ACHN (cell line): ENCODE measurements around the gene ANKS1B.
"Not testable (repeated sequence)": the region's sequence is repeated elsewhere in the genome, so short reads cannot be mapped to it uniquely, and the experiment has no call there.

ENCODE experiments used
- DNase-seq: peaks from one replicate; pipeline ENCODE4 v3.0.0-alpha.2; 2015
- in situ Hi-C: cut with HindIII; loops from 2 replicates; pipeline ENCODE4 v1.10.0; 2017; ENCODE audit warnings: low sequenced_read_pairs, low pct_ligation_motif_present, low pct_unique_long_range_greater_than_20kb

The ANKS1B gene

DNA sequence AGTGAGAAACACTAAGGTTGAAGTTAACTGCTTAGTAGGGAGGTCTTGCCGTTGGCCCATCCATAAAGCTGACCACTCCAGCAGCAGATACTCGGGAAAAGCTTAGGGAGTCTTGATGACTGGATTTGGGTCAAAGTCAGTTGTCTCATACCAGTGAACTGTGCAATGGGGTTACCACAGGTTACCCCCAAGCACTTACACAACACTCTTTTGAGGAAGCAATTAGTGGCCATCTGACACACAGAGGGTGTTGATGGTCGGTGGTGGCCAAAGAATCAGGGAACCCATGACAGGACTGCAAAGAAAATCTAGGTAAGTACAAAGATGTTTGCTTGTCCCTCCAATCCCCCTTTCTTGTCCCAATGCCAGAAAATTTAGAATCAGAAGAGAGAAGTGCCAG is 929.4 kb downstream of the ANKS1B start:
- no peak for DNase-seq

DNA sequence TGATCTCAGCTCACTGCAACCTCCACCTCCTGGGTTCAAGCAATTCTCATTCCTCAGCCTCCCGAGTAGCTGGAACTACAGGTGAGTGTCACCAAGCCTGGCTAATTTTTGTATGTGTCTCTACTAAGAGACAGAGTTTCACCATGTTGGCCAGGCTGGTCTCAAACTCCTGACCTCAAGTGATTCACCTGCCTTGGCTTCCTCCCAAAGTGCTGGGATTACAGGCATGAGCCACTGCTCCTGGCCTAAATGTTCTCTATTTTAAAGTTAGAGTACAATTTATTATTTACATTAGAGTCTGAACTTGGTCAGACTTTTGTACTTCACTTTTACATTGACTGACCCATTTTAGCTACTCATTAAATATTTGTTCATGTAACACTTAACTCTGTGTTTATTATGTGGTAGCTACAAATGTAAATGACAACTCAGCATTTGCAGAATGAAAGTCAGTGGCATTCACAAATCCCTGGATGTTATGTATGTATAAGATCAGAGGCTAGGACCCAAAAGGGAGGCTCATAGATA is 930.1 kb downstream of the ANKS1B start:
- in situ Hi-C loops: loop anchor here (25.0 kb wide), 1 partner anchor 708 kb away; no protein-coding TSS in a partner anchor
- no peak for DNase-seq

More for the DNA sequence above, 929.4 kb downstream of the ANKS1B start:
- in situ Hi-C loops: loop anchor here (25.0 kb wide), 1 partner anchor 707 kb away; no protein-coding TSS in a partner anchor

DNA sequence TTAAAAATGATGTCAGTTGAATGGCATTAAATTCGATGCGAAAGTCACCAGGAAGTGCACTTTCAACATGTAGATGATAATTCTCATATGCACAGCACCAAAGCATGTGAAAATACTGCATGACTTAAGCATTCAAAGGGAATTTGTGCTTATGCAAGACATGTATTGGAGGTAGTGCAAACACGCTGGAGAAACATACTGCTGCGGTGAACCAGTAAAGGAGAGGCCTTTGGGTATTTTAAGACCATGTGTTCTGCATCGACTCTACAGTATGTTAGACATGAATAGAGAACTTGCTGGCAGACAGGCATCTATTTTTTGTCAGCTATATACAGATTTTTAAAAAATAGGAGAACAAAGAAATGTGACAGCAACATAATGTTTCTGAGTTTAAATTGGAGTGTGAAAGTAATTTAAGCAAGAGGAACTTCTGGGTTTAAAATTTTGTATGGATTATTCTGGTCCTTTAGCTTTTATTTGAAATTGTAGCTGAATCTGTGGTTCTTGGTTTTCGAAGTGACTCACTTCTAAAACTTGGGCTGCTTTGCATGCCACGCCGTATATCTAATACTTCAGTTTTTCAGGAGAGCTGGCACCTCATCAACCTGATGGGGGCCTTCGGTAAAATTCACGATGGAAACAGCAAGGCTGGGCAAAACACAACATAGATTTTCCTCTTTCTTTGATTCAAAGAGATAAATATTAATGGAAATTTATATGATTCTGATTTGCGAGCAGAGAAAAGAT is 930.9 kb downstream of the ANKS1B start:
- in situ Hi-C loops: loop anchor here (25.0 kb wide), 1 partner anchor 709 kb away; no protein-coding TSS in a partner anchor
- no peak for DNase-seq

DNA sequence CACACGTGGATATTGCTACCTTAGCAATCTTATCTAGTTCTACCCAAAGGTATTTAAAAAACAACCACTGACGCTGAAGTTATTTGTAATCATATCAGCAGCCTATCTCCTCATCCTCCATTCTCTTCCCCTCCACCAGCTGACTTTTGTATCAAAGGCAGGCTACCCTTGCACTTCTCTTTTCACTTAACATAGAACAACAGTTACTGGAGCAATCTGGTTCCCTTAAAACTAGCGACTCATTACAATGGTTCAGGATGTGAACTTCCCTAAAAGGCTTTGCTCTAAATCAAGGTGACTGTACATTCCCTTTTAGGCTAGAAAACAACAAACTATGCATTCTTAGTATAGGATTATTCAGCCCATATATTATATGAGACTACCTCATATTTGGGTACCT is 935.0 kb downstream of the ANKS1B start:
- in situ Hi-C loops: loop anchor here (25.0 kb wide), 1 partner anchor 713 kb away; no protein-coding TSS in a partner anchor
- no peak for DNase-seq

DNA sequence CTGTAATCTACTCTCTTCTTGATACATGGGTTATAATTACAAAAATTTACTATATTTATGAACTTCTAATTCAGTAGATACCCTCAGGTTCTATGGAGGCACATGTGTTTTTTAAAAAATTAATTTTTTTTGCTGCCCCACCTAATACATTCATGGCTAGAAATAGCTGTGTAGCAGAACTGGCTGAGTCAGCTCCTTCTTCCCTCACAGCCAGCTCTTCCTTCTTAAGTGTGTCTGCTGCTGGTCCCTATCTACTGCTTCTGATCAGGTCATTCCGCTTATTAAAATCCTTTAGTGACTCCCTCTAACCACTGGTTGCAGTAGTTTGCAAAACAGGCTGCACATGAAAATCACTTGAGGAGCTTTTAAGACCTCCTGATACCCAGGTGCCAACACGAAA is 939.6 kb downstream of the ANKS1B start:
- no peak for DNase-seq
- in situ Hi-C loops: no loop called here

DNA sequence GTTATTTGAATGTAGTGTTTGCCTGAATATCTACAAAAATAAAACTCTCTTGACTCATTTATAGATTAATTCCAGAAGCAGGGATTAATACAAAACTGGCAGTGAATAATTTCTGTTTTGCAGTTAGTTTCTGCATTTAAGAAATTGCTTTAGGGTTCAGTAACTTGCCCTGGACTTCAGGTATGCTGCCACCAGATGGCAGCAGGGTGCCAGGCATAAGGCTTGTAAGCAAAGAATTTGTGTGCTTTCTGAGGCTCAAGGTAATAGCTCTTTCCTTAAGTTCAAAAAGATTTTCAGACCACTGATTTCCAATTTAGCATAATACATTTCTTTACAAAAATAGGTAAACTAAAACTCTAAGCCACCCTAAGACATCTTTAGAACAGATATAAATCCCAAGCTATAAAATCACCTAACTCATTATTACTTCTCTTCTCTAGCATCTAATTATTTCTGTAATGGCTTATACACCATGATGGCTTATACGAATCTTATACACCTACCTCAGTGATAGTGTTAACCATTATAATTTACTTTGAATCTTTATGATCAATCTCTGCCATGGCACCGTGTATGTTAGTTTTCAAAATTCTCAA is 941.3 kb downstream of the ANKS1B start:
- in situ Hi-C loops: no loop called here
- peak; percentile 77 for DNase-seq

DNA sequence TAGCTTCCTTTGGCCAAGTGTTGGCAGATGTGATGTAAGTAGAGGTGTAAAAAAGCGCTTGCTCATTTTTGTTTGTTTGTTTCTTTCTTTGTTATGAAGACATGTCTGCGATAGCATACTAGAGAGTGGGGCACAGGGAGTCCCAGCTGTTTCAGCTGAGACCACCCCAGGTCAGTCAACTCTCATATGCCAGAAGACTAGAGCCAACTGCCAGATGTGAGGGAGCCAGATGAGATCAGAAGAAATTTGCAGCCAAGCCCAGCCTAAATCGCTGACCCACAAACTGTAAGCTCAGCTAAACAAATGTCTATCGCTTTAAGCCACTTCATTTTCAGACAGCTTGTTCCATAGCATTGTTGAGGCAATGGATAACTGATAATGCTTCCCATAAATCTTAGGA is 942.5 kb downstream of the ANKS1B start:
- DNase-seq: no peak
- in situ Hi-C loops: no loop called here

DNA sequence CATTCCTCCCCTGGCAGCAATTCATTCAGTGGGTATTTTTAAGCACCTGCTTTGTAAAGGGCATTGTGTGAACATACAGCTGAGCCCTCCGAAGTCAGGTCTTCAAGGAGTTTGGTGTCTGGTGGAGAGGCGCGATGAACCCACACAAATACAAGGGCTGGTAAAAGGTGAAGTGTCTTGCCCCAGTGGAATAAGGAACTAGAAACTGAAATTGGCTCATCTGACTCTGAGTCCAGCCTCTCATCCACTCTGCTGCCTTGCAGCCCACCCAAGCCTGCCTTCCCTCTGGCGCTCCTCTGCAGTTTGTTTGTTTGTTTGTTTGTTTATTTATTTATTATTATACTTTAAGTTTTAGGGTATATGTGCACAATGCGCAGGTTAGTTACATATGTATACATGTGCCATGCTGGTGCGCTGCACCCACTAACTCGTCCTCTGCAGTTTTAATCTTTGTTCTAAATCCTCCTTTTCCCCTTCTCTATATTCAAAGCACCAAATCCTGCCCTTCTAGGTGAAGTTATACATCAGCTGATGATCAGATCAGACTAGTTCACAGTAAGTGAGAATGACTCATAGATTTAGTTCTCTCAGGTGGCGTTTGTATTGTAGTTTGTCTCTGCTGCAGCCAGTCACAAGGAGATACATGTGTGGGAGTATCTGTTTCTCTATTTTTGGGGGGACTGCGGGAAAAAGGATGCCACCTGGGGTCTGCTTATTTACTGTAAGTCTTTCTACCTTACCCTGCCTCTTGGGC is 945.2 kb downstream of the ANKS1B start:
- no peak for DNase-seq
- in situ Hi-C loops: no loop called here

DNA sequence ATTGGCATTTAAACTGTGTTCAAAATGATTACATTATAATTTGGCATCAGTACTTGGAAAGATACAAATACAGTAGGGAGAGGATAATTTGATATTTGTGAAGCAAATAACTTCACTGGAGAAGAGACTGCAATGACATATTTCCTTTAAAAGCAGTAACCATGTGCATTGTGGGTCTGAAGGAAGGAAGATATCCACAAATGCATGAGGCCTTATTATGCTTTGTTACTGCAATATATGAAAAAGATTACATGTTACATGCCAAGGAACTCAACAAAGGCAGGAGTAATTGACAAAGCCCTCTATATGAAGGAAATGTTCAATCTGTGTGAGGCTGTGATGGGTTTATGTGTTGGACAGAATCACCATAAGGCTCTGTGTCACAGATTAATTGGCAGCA is 948.2 kb downstream of the ANKS1B start:
- in situ Hi-C loops: no loop called here
- no peak for DNase-seq

DNA sequence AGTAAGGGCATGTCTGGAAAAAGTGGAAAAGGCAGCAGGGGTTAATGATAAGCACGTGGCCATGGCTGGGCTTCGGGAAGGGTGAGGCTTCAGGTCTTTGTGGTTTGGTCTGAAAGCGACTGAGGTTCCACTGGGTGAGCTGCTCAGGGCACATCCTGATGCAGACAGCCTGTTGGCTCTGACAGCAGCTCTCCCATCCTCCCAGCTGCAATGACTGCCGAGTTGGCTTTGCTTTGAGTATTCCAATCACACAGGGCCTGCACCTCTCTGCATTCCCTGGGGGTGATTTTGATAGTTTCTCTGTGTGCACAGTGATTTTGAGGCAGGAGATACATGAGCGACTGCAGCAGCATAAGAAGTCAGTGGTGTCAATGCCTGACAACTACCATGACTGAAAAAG is 948.9 kb downstream of the ANKS1B start:
- in situ Hi-C loops: no loop called here
- no peak for DNase-seq

DNA sequence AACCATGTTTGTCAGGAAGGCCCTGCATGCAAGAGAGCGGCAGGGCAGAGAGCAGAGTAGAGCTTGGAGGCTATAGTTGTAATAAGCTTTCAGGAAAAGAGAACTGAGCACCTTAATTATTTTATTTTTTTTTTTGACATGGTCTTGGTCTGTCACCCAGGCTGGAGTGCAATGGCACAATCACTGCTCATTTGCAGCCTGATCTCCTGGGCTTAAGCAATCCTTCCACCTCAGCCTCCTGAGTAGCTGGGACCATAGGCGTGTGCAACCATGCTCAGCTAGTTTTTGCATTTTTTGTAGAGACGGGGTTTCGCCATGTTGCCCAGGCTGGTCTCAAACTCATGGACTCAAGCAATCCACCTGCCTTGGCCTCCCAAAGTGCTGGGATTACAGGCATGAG is 950.5 kb downstream of the ANKS1B start:
- DNase-seq, in situ Hi-C loops: not testable (repeated sequence)

DNA sequence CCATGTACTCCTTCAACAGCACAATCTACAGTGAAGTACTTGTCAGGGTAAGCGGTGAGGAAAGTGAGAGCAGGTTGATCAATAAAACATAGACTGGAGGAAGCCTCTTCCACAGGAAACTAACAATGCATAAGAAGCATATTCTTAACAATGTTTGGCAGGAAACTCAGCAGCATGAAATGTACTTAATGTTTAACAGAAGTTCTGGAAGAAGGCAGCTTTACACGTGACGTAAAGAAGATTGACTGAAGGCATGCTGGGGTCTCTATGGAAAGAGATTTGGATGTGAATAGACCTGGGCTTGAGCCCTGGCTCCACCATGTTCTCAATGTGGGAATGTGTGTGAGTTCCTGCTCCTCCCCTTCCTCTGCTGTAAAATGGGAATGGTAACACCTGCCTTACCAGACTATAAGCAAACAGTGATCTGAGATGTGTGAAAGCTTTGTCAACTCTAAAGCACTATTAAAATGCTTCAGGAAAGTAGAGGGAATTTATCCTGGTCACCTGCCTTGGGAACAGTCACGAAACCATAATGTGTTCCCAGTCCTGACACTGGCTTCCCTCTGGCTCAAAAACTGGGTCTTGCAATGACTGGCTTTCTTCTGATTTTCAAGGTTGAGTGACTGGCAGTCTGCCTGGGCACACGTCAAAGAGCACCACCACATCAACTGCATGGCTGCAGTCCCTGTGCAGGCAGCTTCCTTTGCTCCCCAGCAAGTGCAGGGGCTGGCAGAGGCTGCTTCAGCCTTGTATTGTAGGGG is 955.0 kb downstream of the ANKS1B start:
- in situ Hi-C loops: no loop called here
- DNase-seq: no peak

DNA sequence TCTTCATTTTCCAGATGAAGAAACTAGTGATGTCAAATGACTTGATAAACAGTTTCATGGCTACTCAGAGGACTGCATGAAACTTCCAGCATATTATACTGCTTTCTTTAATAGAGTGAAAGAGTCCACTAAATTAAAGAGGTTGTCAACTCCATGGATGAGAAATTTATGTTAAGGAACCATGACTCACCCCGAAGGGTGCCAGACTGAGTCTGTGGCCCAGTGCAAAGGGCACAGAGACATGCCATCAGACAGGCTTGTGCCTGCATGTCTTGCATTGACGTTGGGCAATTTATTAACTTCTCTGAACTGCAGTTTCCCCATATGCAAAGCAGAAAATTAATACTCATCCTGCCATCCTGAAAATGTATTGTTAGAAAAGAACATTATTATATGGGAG is 957.3 kb downstream of the ANKS1B start:
- DNase-seq: no peak
- in situ Hi-C loops: no loop called here

DNA sequence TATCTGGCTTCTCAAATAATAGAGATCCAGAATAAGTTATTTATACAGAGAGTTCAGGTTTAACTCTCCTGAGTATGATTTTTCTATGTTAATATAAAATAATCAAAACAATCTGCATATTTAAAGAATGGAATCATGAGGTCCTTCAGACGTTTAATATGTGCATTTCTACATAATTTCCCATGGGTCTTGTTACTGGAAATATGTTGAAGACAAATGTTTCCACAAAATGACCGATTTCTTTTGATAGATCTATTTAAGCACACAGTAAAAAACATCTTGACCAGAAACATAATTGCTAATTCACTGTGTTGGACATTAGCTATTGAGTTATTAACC is 957.7 kb downstream of the ANKS1B start:
- in situ Hi-C loops: no loop called here
- DNase-seq: no peak

DNA sequence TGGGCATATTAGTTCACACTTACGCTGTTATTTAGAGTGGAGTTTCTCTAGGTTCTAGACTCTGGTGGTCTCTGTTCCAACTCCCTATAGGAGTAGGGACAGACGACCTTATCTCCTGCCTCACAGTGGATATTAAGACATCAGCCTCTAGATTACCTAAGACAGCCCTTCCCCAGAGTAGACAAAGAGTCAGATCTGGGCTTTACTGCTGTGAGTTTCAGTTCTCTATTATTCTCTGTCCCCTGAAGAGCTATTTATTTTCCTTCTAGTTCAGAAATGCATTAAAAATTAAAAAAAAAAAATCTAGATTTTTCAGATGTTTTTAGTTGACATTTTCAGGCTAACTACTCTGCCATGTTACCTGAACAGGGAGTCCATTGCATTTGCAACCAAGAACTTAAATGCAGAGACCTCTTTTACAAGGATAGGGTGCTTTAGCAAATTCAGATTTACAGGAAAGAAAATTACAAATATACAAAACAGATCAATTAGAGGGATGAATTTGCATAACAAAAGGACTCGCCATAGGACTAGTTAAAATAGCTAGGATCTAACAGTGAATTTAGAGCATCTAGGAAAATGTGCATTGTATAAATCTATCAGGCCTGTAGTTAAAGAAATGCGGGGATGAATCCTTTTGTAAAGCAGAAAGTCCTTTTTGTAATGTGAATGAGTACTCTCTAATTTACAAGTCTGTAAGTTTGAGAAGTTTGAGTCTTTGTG is 958.2 kb downstream of the ANKS1B start:
- in situ Hi-C loops: no loop called here
- no peak for DNase-seq

DNA sequence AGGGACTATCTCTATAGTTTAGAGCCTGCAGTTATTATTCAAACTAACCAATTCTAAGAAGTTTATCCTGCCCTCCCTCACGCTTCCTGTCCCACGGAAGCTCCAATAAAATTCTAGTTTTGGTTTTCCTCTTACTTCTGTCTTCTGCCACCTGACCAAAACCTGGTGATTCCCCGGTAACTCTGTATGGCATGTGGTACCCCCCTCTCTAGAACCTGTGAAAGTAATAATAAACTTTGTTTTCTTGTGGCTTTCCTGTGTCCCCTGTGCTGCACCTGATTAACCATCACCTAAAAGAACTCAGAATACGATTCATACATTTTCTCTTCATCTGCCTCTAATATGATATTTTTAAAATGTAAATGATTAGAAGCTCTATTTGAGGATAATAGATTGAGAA is 959.9 kb downstream of the ANKS1B start:
- in situ Hi-C loops: no loop called here
- DNase-seq: no peak

DNA sequence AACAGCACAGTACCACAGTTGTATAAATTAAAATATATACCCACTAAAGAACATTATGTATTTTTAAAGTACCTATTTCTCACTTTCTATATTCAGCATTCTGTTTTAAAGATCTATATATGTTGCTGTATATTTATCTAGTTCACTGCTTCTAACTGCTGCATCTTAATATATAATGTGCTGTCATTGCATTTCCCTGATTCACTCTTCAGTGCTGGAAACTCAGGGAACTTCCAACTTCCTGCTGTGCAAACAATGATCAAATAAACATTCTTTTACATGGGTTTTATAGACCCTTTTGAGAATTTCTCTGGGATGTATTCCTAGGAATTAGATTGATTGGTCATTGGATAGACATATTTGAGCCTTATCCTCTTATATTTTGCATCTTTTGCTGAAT is 960.5 kb downstream of the ANKS1B start:
- no peak for DNase-seq
- in situ Hi-C loops: no loop called here

DNA sequence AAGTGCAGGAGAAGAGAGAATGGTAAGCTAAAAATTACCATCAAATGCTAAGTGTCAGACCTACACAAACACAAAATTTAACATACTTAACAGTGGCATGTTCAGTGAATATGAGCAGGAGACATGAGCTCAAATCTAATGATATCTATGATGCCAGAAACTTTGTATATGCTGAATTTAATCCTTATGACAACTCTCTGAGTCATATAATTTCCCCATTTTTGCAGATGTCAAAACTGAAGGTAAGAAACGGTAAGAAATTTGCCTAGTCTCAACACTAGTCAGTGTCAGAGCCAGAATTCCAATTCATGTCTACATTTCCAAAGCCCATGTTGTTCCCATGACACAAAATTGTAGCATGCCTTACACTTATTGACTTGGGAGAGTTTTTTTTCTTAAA is 963.9 kb downstream of the ANKS1B start:
- DNase-seq: no peak
- in situ Hi-C loops: no loop called here
